Measurements from ENCODE around the gene PRAF2. TPM values are rescaled to one million over a fixed set of nuclear protein-coding genes. Genes with fewer than 3 reads are reported as not detected.

PRAF2 gene
- total and polyA plus RNA-seq, 9 of the 15 experiments (the other 6 are each of a cell fraction or from before 2014, with no cell fraction given) = 0.24 to 5.7 (median 2.0) TPM

DNA sequence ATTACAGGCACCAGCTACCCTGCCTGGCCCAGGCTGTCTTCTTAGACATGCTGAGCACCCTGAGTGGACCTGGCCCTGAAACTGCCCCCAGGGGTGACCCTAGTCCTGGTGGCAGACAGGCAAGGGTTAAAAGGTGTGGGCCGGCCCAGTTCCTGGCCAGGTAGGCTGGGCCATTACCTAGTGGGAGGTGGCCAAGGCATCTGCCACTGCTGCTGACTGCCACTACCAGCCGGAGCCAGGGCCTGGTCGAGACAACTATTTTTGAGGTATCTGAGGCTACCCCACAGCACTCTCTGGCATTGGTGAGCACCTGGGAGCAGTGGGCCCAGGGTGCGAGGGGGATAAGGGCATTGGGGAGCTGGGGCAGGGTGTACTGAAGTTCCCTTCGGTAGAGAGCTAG is 15.0 kb downstream of the PRAF2 start, which contains the start of gene CCDC120:
Gene CCDC120, plus strand, starts transcription at position 206 of the 400 bp plus-strand sequence. CDS start 3,043 bp downstream, outside the sequence.
- ChIA-PET POLR2A (interaction anchor here (1.0 kb wide), 1 partner anchor 9 kb away, joined by 3 read pairs; no protein-coding TSS in a partner anchor), CTCF (ENCODE audit: low intra/inter-chr PET ratio) (no interaction called here)
- TF ChIP-seq SMAD4 (CRISPR knock-in tag; conservative IDR thresholded peaks at IDR 0.05) (no peak), FOXP1 (CRISPR knock-in tag; IDR thresholded peaks at IDR 0.05) (no peak)
- no peak within 1 kb of the TSS for H3K27ac ChIP-seq (ENCODE audit: extremely low read depth, low read depth, low read length)
- ATAC-seq = no peak
- no peak for FAIRE-seq
- BruUV-seq (replicated peaks) = no TSS peak
- no peaks in the 10 kb centered on the region for H3K27me3 ChIP-seq (ENCODE audit: control insufficient read depth in 2 of 2, insufficient read depth in 2 of 2, low read length in 2 of 2)
- H3K36me3 ChIP-seq (ENCODE audit: control insufficient read depth, insufficient read depth, low read length) = no peaks in the 10 kb centered on the region
- intact Hi-C loops (cut with micrococcal nuclease) (no loop called here), in situ Hi-C loops (cut with MboI) (no loop called here)
- H3K9ac ChIP-seq (ENCODE audit: insufficient read depth in 1 of 2, low read depth in 2 of 2, low read length in 2 of 2) = peak within 1 kb of the TSS in 1 of 2 experiments; percentile 41; a peak in 2 of 4 replicates
- H3K4me2 ChIP-seq (ENCODE audit: insufficient read depth, low read length) = no peak within 1 kb of the TSS
- 59% methylated on average over 4 of the region's 5 CpGs for WGBS (ENCODE audit: insufficient coverage, low coverage, missing lambda C conversion rate)
- H3K4me3 ChIP-seq = no peak within 1 kb of the TSS
- H4K20me1 ChIP-seq (replicated peaks; ENCODE audit: control insufficient read depth, insufficient read depth, low read length) = no peaks in the 10 kb centered on the region
- H3K9me1 ChIP-seq (ENCODE audit: control insufficient read depth, insufficient read depth, low read length) = no peaks in the 10 kb centered on the region
- no peaks in the 10 kb centered on the region; the same call in 1 of the 2 replicates for H3K9me3 ChIP-seq (replicated peaks; ENCODE audit: control insufficient read depth, insufficient read depth, low read depth, low read length)
- H2AFZ ChIP-seq (ENCODE audit: low read depth, low read length) = no peak within 1 kb of the TSS
- H3K4me1 ChIP-seq (replicated peaks in 1 of 2; ENCODE audit: control insufficient read depth in 2 of 2, insufficient read depth in 2 of 2, low read length in 2 of 2) = peaks cover 0 to 10% of the 10 kb centered on the region in 2 experiments; a peak in 3 of 5 replicates
- no peaks in the 10 kb centered on the region; the same call in 2 of the 3 replicates for H3K79me2 ChIP-seq (ENCODE audit: control insufficient read depth, insufficient read depth, low read length)
- no peak for DNase-seq (ENCODE audit: extremely low read depth in 1 of 4, low spot score in 3 of 4)

DNA sequence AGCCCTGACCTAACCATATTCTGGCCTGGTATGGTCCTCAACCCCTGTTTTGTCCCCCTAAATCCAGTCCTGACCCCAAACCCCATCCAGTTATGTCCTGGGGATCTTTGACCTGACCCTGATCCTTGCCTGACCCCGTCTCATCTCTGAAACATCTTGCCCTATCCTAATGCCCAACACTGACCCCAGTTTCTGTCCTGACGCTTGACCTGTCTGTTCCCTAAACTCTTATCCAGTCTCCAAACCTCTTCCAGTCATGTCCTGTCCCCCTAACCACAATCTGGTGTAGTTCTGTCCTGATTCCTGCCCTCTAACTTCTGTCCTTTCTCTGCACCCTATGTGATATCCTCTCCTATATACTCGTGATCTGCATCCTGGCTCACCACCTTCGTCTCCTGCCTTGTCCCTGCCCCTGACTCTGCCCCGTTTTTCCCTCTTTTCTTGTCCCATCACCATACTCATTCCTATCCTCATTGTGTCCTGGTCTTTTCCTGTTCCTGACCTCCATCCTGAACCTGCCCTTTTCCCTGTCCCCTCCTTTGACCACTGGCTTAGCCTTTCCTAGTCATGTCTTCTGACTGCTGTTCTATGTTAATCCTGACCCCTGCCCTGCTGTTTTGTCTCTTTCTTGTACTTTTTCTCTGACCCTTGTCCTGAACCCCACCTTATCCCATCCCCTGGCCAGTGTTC is 19.6 kb downstream of the PRAF2 start:
- Histone ChIP-seq H3K4me2 (ENCODE audit: insufficient read depth, low read length) (peak overlapping the region; percentile 55), H3K4me3 (peak overlapping the region; percentile 42), H3K36me3 (ENCODE audit: control insufficient read depth, insufficient read depth, low read length) (no peaks in the 10 kb centered on the region), H3K9me1 (ENCODE audit: control insufficient read depth, insufficient read depth, low read length) (no peaks in the 10 kb centered on the region), H3K79me2 (ENCODE audit: control insufficient read depth, insufficient read depth, low read length) (no peaks in the 10 kb centered on the region; the same call in 2 of the 3 replicates), H3K27me3 (ENCODE audit: control insufficient read depth in 2 of 2, insufficient read depth in 2 of 2, low read length in 2 of 2) (no peaks in the 10 kb centered on the region), H3K27ac (ENCODE audit: extremely low read depth, low read depth, low read length) (no peak overlapping the region), H3K9ac (ENCODE audit: insufficient read depth in 1 of 2, low read depth in 2 of 2, low read length in 2 of 2) (peak overlapping the region; percentile 54 to 85; a peak in 1 of 4 replicates), H3K4me1 (replicated peaks in 1 of 2; ENCODE audit: control insufficient read depth in 2 of 2, insufficient read depth in 2 of 2, low read length in 2 of 2) (peaks cover 0 to 11% of the 10 kb centered on the region in 2 experiments; a peak in 4 of 5 replicates), H2AFZ (ENCODE audit: low read depth, low read length) (no peak overlapping the region), H4K20me1 (replicated peaks; ENCODE audit: control insufficient read depth, insufficient read depth, low read length) (no peaks in the 10 kb centered on the region), H3K9me3 (replicated peaks; ENCODE audit: control insufficient read depth, insufficient read depth, low read depth, low read length) (no peaks in the 10 kb centered on the region; the same call in 1 of the 2 replicates)
- no TSS peak for BruUV-seq (replicated peaks)
- CTCF ChIA-PET (ENCODE audit: low intra/inter-chr PET ratio) = no interaction called here
- no peak for FAIRE-seq
- ATAC-seq = no peak
- 46% methylated on average over 4 of the region's 5 CpGs for WGBS (ENCODE audit: insufficient coverage, low coverage, missing lambda C conversion rate)
- no peak for DNase-seq (ENCODE audit: extremely low read depth in 1 of 4, low spot score in 3 of 4)
- intact Hi-C loops (cut with micrococcal nuclease) = no loop called here
- in situ Hi-C loops (cut with MboI) = no loop called here
- POLR2A ChIA-PET = no interaction called here
- TF ChIP-seq BHLHE40 (IDR thresholded peaks at IDR 0.05; ENCODE audit: low read length) (no peak), POLR3G (IDR thresholded peaks at IDR 0.05; ENCODE audit: extremely low read depth, insufficient read length, insufficient replicate concordance) (no peak), ZFPM2 (CRISPR knock-in tag; IDR thresholded peaks at IDR 0.05) (no peak), CEBPG (CRISPR knock-in tag; IDR thresholded peaks at IDR 0.05) (no peak), CEBPG (tag; conservative IDR thresholded peaks at IDR 0.05 in 1 of 2, IDR thresholded peaks at IDR 0.05 in 1 of 2) (no peak), SMAD3 (CRISPR knock-in tag; conservative IDR thresholded peaks at IDR 0.05) (no peak), SMARCA5 (IDR thresholded peaks at IDR 0.05) (peak; percentile 68; the same call in 1 of the 2 replicates), NR2C1 (IDR thresholded peaks at IDR 0.05) (peak; percentile 72), NR2C1 (tag; IDR thresholded peaks at IDR 0.05) (no peak), ZNF212 (CRISPR knock-in tag; IDR thresholded peaks at IDR 0.05) (no peak), NR2C2 (CRISPR knock-in tag; IDR thresholded peaks at IDR 0.05) (no peak), NR2C2 (tag; IDR thresholded peaks at IDR 0.05) (peak; percentile 90), ZNF3 (CRISPR knock-in tag; IDR thresholded peaks at IDR 0.05) (no peak)
- TF ChIP-seq, protein P1, sequence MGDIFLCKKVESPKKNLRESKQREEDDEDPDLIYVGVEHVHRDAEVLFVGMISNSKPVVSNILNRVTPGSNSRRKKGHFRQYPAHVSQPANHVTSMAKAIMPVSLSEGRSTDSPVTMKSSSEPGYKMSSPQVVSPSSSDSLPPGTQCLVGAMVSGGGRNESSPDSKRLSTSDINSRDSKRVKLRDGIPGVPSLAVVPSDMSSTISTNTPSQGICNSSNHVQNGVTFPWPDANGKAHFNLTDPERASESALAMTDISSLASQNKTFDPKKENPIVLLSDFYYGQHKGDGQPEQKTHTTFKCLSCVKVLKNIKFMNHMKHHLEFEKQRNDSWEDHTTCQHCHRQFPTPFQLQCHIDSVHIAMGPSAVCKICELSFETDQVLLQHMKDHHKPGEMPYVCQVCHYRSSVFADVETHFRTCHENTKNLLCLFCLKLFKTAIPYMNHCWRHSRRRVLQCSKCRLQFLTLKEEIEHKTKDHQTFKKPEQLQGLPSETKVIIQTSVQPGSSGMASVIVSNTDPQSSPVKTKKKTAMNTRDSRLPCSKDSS (IDR thresholded peaks at IDR 0.05; ENCODE audit: low read depth, partially characterized antibody) = peak; percentile 57
